Mucosa of rectum (tissue), 2 donors: ENCODE results near the gene HECTD2.

Experiments used
- H3K27ac ChIP-seq, 2 donors: one replicate each; pipeline ENCODE4 v1.7.0; 2013; ENCODE audit warnings: inconsistent platforms in 2 of 2, low read depth in 2 of 2, low read length in 2 of 2
- H3K27me3 ChIP-seq, 2 donors: one replicate each; pipeline ENCODE4 v1.7.0; 2013; ENCODE audit warnings: low read length in 2 of 2; ENCODE audit not compliant: control insufficient read depth in 2 of 2, insufficient read depth in 2 of 2
- H3K36me3 ChIP-seq, 2 donors: one replicate each; pipeline ENCODE4 v1.7.0; 2013; ENCODE audit warnings: low read length in 2 of 2; ENCODE audit not compliant: control insufficient read depth in 2 of 2, insufficient read depth in 2 of 2
- H3K4me1 ChIP-seq, 2 donors: one replicate each; pipeline ENCODE4 v1.7.0; 2013; ENCODE audit warnings: low read length in 2 of 2, mild to moderate bottlenecking in 1 of 2; ENCODE audit not compliant: control insufficient read depth in 2 of 2, insufficient read depth in 2 of 2
- H3K4me3 ChIP-seq, 2 donors: one replicate each; pipeline ENCODE4 v1.7.0; 2013; ENCODE audit warnings: low read length in 2 of 2
- H3K9ac ChIP-seq, 2 donors: one replicate each; pipeline ENCODE4 v1.7.0; 2013; ENCODE audit warnings: low read length in 2 of 2, low read depth in 1 of 2, mild to moderate bottlenecking in 1 of 2
- H3K9me3 ChIP-seq, 2 donors: one replicate each; pipeline ENCODE4 v1.7.0; 2013; ENCODE audit warnings: low read length in 2 of 2; ENCODE audit not compliant: control insufficient read depth in 2 of 2
- donor health status: healthy.
- donor health status: Normal muscosa, but diverticular disease.

The HECTD2 gene

DNA sequence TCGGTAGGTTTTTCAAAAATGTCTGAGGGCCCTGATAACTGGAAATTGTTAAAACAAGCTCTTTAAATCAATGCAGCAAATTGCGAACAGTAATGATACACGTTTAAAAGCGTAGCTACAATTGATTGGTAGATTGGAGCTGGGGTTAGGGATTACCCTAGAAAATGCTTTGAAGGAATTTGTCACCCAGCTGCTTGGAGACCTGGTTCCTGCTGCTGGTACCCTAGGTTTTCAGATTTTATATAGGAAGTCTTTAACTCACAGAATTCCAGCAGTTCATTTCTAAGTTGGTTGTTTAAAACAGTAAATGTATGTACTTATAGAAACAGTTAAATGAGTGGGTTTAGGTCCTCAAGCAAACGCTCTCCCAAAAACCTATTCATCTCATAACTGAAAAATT lies 1.5 kb downstream of the HECTD2 start:
- Histone ChIP-seq H3K9ac (no peak overlapping the region), H3K4me1 (peaks cover 2 to 13% of the 10 kb centered on the region in 2 donors), H3K27me3 (no peaks in the 10 kb centered on the region), H3K4me3 (peak overlapping the region in 1 of 2 donors; percentile 90), H3K27ac (no peak overlapping the region), H3K36me3 (no peaks in the 10 kb centered on the region), H3K9me3 (no peaks in the 10 kb centered on the region)

GRCh38 chr10:91412354-91413087 lies 2.4 kb downstream of the HECTD2 start:
- H3K4me1 ChIP-seq = peaks cover 2 to 13% of the 10 kb centered on the region in 2 donors
- H3K27me3 ChIP-seq = no peaks in the 10 kb centered on the region
- H3K9ac ChIP-seq = no peak overlapping the region
- no peak overlapping the region for H3K4me3 ChIP-seq
- no peak overlapping the region for H3K27ac ChIP-seq
- H3K9me3 ChIP-seq = no peaks in the 10 kb centered on the region
- no peaks in the 10 kb centered on the region for H3K36me3 ChIP-seq

DNA sequence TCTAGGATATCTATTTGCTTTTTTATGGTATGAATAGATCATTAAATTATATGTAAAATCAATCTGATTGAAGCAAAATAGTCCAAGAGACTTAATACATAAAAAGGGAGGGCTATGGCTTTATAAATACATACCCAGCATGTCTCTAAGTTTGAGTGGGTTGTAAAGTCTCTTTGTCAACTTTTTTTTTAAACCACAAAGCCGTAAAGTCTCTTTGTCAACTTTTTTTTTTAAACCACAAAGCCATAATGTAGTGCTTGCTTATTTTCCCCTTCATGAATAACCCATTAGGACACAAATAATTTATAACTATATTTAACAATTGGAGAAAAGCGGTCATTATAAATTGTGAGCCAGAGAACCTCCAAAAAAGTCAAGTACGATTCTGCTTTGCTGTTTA lies 5.7 kb downstream of the HECTD2 start:
- Histone ChIP-seq H3K4me3 (no peak overlapping the region), H3K27me3 (no peaks in the 10 kb centered on the region), H3K27ac (no peak overlapping the region), H3K36me3 (no peaks in the 10 kb centered on the region), H3K9me3 (no peaks in the 10 kb centered on the region), H3K4me1 (peaks cover 2 to 12% of the 10 kb centered on the region in 2 donors), H3K9ac (no peak overlapping the region)

GRCh38 chr10:91416339-91416855 lies 6.3 kb downstream of the HECTD2 start:
- no peaks in the 10 kb centered on the region for H3K36me3 ChIP-seq
- no peaks in the 10 kb centered on the region for H3K9me3 ChIP-seq
- H3K9ac ChIP-seq = no peak overlapping the region
- H3K4me1 ChIP-seq = peaks cover 0 to 6% of the 10 kb centered on the region in 2 donors
- no peak overlapping the region for H3K4me3 ChIP-seq
- H3K27me3 ChIP-seq = no peaks in the 10 kb centered on the region
- no peak overlapping the region for H3K27ac ChIP-seq

DNA sequence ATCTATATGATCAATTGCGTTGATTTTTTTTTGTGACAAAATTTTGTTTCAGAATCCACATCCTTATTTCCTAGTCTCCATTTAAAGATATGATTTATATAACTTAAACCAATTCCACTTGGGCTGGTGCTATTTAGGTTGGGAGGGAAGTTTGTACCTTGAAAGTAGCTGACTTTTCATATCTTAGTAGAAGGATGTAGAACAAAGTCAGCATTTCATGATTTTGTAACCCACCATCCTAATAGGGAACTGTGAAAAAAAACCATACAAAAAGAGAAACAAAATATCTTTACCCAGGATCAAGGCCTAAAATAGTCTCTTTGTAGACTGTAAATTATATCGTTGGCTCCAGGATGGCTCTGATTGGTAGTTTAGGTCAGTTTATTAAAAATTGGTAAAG lies 8.3 kb downstream of the HECTD2 start:
- Histone ChIP-seq H3K4me3 (no peak overlapping the region), H3K36me3 (no peaks in the 10 kb centered on the region), H3K27ac (no peak overlapping the region)

DNA sequence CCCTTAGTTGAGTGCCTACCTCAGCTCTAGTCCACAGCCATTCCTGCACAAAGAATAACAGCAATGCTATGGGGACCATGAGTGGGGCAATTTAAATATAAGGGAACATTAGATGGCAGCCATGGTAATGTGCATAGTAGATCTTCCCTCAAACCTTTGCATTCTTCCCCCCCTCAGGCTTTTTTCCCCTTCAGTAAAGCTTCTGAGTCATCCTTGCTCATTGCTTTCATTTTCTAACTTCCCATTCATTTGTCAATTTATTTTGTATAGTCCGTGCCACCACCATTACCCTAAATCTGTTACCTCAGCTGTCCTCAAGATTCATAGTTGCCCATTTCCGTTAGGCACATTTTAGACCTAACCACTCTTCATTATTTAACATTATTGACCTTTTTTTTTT lies 10.7 kb downstream of the HECTD2 start:
- Histone ChIP-seq H3K4me3 (no peak overlapping the region), H3K4me1 (peaks cover 0 to 5% of the 10 kb centered on the region in 2 donors), H3K27me3 (no peaks in the 10 kb centered on the region), H3K27ac (no peak overlapping the region), H3K36me3 (no peaks in the 10 kb centered on the region), H3K9me3 (no peaks in the 10 kb centered on the region), H3K9ac (no peak overlapping the region)

More for the DNA sequence above, 8.3 kb downstream of the HECTD2 start:
- Histone ChIP-seq H3K4me1 (peaks cover 0 to 5% of the 10 kb centered on the region in 2 donors), H3K27me3 (no peaks in the 10 kb centered on the region), H3K9ac (no peak overlapping the region), H3K9me3 (no peaks in the 10 kb centered on the region)

GRCh38 chr10:91422915-91423314 lies 12.8 kb downstream of the HECTD2 start:
- H3K4me3 ChIP-seq = no peak overlapping the region
- H3K27me3 ChIP-seq = no peaks in the 10 kb centered on the region
- H3K27ac ChIP-seq = no peak overlapping the region
- no peak overlapping the region for H3K9ac ChIP-seq
- H3K36me3 ChIP-seq = no peaks in the 10 kb centered on the region
- no peaks in the 10 kb centered on the region for H3K4me1 ChIP-seq
- H3K9me3 ChIP-seq = no peaks in the 10 kb centered on the region

- no peak overlapping the region for H3K9ac ChIP-seq
- H3K27ac ChIP-seq = no peak overlapping the region
- no peak overlapping the region for H3K4me3 ChIP-seq
- no peaks in the 10 kb centered on the region for H3K27me3 ChIP-seq
- H3K9me3 ChIP-seq = no peaks in the 10 kb centered on the region
- H3K36me3 ChIP-seq = no peaks in the 10 kb centered on the region
- H3K4me1 ChIP-seq = no peaks in the 10 kb centered on the region
These were observed 13.9 kb downstream of the HECTD2 start for GRCh38 chr10:91424016-91424415.

GRCh38 chr10:91432175-91432574 lies 22.0 kb downstream of the HECTD2 start:
- H3K4me3 ChIP-seq = no peak overlapping the region
- no peaks in the 10 kb centered on the region for H3K36me3 ChIP-seq
- no peak overlapping the region for H3K9ac ChIP-seq
- no peak overlapping the region for H3K27ac ChIP-seq
- H3K27me3 ChIP-seq = no peaks in the 10 kb centered on the region
- peaks cover 0 to 2% of the 10 kb centered on the region in 2 donors for H3K4me1 ChIP-seq
- H3K9me3 ChIP-seq = no peaks in the 10 kb centered on the region

DNA sequence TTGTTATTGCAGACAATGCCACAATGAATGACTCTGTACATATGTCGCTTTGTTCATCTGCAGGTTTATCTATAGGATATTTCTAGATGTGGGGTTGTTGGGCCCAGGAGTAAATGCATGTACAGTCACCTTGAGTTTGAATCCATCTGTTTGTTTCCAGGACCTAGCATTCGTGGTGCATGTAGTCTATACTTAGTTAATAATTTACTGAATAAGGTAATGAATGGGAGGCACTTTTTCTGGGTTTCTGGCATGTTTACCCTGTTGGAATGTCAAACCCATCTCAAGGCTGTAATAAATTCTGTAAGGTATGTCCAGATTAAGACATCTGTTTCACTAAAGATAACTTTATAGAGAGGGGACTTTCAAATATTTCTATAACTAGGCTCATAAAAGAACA lies 23.5 kb downstream of the HECTD2 start:
- Histone ChIP-seq H3K27ac (no peak overlapping the region), H3K9me3 (no peaks in the 10 kb centered on the region)

More for the DNA sequence above, 23.5 kb downstream of the HECTD2 start:
- peaks cover 0 to 2% of the 10 kb centered on the region in 2 donors for H3K4me1 ChIP-seq
- H3K36me3 ChIP-seq = no peaks in the 10 kb centered on the region
- H3K27me3 ChIP-seq = no peaks in the 10 kb centered on the region
- H3K4me3 ChIP-seq = no peak overlapping the region
- no peak overlapping the region for H3K9ac ChIP-seq
